C4-2B (cell line): ENCODE measurements around the gene SELPLG.

Experiments used
- H3K27ac ChIP-seq: fragments of 450-650 bp; 2 replicates; pipeline ENCODE4 v1.5.1; 2017
- CTCF ChIP-seq: fragments of 450-650 bp; conservative IDR thresholded peaks from 2 replicates; pipeline ENCODE4 v1.5.1; 2017; ENCODE audit warnings: mild to moderate bottlenecking
- ZFX ChIP-seq: fragments of 450-650 bp; IDR thresholded peaks from 2 replicates; pipeline ENCODE4 v1.6.1; 2017

Gene SELPLG

DNA sequence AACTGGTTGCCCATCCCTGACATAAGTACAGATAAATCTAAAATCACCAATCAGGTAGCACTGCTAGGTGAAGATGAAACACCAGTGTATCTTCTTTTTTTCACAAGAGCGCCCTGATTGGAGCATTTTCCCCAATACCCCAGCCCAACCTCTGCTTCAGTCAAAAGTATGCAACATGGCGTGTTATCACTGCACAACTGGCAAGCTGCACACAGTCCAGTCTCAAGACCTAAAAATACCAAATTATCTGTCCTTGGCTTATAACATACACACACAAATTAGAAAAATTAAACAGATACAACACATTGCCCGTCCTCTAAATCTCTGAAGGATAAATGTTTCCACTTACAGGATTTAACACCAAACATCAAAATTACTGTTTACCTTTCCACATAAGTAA is 20.2 kb upstream of the SELPLG start:
- TF ChIP-seq ZFX = no peak
- TF ChIP-seq CTCF = no peak
- no peak overlapping the region for H3K27ac ChIP-seq

- TF ChIP-seq ZFX = no peak
- TF ChIP-seq CTCF = no peak
Measured at GRCh38 chr12:108653082-108653516, 19.4 kb upstream of the SELPLG start.

DNA sequence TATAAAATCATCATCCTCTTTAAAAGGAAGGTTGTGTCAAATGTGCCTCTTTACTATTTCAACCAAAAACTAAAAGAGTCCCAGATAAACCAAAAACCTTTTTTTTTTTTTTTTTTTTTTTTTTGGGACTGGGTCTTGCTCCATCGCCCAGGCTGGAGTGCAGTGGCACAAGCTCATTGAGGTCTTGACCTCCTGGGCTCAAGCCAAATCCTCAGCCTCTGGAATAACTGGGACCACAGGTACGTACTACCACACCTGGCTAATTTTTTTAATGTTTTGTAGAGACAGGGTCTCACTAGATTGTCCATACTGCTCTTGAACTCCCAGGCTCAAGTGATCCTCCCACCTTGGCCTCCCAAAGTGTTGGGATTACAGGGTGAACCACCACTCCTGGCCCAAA is 16.4 kb upstream of the SELPLG start:
- no peak overlapping the region for H3K27ac ChIP-seq
- TF ChIP-seq CTCF = no peak
- TF ChIP-seq ZFX = no peak

More at GRCh38 chr12:108653082-108653516, 19.4 kb upstream of the SELPLG start:
- no peak overlapping the region for H3K27ac ChIP-seq

- no peak overlapping the region for H3K27ac ChIP-seq
- TF ChIP-seq ZFX (no peak), CTCF (no peak)
Measured at GRCh38 chr12:108649669-108650068, 16.0 kb upstream of the SELPLG start.

- no peak for TF ChIP-seq CTCF
- no peak for TF ChIP-seq ZFX
- H3K27ac ChIP-seq = no peak overlapping the region
Measured at GRCh38 chr12:108649126-108649525, 15.4 kb upstream of the SELPLG start.

- TF ChIP-seq CTCF (no peak), ZFX (no peak)
- no peak overlapping the region for H3K27ac ChIP-seq
Measured at GRCh38 chr12:108648371-108648770, 14.7 kb upstream of the SELPLG start.

GRCh38 chr12:108647585-108648287 is 14.0 kb upstream of the SELPLG start:
- no peak overlapping the region for H3K27ac ChIP-seq
- TF ChIP-seq CTCF = no peak
- no peak for TF ChIP-seq ZFX
